HG03103 (cell line): ENCODE data around the gene PODN.

Source experiments
- ATAC-seq: cut with Tn5 transposase; IDR thresholded peaks from one replicate; pipeline ENCODE4 v1.9.1; 2021; ENCODE audit warnings: low read depth; ENCODE audit not compliant: unreplicated experiment

PODN gene

DNA sequence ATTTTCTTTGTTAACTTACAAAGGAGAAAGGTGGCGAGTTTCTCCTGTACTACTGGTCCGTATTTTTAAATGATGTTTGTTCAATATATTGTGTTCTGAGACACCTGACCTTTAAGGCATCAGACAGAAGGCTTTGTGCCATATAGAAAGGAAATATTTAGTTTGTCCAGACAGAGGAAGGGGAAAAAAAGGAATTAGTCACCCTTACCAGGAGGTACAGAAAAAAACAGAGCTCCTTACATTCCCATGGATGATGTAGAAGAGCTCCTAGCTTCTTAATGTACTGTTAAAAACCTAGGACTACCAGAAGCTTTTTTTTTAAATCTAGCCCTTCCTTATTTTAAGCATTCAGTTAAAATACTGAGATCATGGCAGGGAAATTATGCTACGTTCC is 12.4 kb upstream of the PODN start:
- ATAC-seq, result no peak

DNA sequence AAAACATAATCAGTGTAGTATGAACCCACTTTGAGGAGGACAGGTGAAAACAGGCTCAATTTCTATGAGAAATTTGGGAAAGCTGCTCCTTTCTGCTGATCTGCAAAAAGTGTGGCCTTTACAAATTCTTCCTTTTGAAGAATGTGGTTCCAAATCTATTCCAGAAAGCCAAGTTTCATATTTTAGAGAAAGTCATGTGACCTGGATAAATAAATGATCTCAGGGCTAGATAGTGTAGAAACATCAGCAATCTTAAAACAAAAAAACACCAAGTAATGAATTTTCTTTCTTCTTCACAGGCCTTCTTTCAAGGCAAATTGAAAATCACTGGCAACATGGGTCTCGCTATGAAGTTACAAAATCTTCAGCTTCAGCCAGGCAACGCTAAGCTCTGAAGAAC is 11.7 kb upstream of the PODN start:
- ATAC-seq, result no peak

DNA sequence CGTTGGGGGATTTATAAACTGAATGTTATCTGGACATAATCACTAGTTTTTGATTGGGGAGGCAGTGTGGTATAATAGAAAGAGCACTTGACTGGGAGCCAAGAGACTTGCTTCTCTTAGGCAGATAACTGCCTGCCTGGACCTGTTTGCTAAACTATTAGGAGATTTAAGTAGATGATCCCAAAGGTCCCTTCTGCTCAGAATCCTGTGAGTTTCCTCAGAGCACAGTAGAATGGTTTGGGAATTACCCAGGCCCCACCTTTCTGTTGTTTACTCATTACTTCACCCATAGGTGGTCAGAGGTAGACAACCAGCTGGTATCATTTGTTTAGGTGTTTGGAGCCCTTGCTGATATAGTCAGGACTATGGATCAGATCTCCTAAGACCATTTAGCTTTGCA is 10.3 kb upstream of the PODN start:
- ATAC-seq, result no peak

DNA sequence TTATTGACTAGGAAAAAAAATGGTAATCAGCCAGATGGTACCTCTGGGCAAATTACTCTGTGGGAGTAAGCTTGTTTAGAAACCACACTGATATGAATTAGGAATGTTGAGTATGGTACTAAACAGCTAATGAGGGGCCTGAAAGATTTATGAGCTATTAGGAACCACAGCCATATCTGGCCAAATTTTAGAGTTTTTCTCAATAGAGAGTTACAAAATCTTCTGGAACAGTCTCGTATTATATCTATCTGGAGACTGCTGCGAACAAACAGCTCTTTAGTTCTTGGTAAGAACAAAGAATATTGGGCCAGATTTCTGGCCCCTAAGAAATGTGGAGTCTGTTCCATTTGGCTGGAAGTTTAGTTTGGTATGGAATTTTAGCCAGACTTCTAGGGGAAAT is 4.9 kb upstream of the PODN start:
- ATAC-seq, result no peak

DNA sequence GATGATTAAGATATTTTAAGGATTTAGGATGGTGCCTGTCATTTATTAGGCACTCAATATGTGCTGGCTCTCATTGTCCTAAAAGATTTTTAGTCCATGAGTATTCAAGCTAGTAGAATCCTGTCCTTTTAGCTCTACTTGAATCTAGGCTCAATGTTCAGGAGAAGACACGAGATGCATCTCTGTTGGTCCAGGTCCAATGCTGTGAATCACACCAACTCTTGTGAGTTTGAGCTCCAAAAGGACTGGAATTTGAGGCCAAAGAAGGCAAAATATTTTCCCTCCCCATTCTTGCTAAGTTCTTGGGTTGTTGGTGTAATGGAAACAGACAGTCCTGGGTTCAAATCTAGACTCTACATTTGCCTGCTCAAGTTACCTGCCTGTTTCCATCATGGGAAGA is 1.4 kb upstream of the PODN start:
- no peak for ATAC-seq

DNA sequence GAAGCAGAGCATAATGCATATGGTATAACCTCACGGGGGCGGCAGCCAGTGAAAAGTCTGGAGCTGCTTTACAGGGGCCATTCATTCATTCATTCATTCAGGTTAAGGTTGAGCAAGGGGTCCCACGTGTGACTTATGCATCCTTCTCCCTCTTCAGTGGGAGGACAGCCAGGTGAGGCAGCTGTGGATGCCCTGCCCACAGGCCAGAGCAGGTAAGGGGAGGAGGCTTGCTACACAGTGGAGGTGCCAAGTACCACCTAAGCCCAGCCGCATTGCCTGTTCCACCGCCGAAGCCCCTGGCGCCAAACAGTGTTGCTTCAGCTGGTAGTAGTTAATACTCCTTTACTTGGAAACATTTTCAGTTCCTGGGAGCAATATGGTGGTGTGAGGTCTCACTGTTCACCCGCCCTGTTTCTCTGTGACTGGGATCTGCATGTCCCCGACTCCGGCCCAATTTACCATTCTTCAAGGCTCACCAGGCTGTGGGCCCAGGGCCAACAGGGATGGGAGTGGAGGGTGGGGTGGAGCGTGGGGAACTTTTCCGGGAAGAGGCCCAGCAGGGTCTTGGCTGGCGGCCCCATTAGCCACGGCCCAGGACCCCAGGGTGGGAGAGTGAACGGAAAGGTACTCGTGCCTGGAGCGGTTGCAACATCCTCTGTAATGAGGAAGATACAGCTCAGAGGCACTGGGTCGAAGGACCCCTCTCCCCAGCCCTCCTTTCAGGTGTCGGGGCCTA is 722 bp upstream of the PODN start:
- no peak for ATAC-seq

DNA sequence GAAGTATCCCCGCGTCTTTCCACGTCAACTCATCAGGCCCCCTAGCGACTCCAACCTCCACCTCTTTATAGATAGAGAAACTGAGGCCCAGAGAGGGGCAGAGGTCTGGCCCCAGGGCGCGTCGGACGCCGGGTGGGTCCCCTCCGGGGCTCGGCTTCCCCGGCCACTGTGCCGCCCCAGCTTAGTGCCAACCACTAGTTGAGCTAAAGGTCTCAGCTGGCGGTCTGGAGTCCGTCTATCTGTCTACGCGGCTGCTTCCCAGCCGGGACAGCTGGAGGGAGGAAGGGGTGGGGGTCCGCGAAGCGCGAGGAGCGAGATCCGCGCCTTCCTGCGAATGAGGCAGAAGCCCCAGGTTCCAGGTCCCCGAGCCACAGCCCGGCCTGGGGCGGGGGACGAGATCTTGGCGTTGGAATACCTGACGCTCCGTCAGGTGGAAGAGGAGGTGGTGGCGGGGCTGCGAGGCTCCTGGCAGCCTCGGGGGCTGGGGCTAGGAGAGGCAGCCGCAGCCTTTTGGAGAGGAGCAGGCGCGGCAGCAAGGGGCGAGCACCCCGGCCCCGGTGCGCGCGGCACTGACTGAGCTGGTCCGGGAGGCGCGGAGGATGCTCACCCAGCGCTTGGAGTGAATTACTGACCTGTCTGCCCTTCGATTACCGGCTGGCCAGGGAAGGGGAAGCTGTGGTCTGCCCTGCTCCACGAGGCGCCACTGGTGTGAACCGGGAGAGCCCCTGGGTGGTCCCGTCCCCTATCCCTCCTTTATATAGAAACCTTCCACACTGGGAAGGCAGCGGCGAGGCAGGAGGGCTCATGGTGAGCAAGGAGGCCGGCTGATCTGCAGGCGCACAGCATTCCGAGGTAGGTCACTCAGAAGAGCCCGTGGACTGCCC is 937 bp downstream of the PODN start:
- ATAC-seq, result no peak

DNA sequence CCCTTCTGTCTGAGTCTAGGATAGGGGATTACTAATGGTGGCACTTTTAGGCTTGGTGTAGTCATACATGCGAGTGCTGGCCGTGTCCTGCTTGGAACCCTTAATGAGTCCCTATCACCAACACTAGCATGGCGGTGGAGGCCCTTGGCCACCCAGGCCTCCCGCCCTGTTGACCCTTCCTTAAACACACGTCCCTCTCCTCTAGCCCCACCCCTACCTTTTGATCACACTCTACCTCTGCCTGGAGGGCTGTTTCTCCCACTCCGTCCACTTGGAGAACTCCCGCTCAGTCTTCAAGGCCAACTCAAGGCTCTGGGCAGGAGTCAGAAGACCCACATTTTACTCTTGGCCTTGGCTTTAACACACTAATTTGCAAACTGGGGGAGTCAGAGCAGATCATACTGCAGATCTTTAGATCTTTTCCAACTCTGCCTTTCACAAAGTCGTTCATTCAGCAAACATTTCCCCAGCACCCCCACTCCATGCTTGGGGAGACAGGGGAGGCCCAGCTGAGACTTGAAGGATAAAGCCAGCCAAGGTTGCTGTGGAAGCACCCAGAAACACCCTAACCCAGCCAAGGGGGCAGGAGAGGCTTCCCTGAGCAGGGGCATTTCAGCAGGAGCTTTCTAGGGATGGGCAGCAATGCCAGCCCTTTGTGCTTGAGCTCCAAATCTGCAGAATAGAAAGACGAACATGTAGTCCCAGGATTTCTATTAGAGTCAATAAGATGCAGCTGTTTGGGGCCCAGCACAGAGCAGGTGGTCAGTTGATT is 1.9 kb downstream of the PODN start:
- ATAC-seq, result no peak

DNA sequence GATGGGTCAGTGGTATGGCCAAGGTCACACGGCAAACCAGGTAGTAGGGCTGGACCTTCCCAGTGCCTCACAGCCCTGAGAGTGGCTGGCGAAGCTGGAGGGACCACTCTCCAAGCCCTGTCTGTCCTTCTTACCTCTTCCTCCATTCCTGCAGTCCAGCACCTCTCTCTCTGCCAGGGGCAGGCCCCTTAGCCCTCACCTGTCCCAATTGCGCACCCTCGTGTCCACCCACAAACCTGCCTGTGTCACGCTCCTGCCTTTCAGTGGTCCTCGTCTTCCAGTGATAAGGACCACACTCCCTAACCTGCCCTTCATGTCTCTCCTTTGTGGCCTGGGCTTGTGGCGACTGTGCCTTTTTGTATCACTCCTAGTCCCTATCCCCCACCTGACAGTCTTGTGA is 3.4 kb downstream of the PODN start:
- ATAC-seq, result no peak

DNA sequence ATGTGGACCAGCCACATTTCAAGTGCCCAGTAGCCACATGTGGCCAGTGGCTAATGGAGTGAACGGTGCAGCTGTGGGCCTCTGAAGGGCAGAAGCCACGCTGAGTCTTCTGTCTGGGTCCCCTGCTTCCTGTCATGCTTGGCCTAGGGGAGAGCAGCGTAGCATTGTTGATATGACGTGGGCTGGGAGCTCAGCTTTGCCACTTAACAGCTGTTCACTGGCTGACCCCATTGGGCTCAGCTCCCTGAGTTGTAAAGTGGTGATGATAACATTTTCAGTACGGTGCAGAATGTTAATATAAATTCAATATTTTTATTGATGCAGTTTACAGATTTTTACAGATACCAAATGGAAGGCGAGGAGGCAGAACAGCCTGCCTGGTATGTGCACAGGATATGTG is 4.5 kb downstream of the PODN start:
- no peak for ATAC-seq

DNA sequence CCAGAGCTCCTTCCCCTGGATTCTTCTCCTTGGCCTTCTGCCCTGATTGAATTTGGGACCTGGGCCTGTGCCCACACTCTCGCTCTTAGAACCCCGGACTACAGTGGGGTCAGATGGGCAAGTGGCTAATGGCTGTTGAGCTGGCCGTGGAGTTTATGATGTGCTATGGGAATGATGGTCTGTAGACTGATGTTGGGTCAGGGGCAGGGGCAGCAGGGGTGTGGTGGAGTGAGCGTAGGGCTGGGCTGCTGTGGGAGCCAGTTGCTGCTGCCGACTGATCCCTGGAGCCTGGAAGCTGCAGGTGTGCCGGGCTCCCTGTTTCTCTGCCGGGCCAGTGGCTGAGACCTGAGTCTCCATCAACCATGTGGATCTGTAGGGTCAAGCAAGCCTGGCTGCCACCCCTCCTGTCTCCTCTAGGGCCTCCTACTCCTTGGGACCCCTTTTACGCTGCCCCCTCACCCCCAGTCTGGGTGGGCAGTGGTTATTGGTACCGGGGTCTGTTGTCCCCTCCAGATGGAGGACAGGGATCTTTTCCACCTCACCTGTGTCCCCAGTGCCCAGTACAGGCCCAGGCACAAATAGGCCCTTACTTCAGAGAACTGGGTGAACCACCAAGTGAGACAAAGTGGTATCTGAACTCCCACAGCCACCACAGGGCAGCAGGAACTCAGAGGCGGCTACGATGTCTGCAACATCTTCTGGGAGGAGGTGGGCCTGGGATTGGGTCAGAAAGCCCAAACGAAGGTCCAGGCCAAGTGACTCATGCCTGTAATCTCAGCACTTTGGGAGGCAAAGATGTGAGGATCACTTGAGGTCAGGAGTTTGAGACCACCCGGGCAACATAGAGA is 5.1 kb downstream of the PODN start:
- ATAC-seq, result no peak

DNA sequence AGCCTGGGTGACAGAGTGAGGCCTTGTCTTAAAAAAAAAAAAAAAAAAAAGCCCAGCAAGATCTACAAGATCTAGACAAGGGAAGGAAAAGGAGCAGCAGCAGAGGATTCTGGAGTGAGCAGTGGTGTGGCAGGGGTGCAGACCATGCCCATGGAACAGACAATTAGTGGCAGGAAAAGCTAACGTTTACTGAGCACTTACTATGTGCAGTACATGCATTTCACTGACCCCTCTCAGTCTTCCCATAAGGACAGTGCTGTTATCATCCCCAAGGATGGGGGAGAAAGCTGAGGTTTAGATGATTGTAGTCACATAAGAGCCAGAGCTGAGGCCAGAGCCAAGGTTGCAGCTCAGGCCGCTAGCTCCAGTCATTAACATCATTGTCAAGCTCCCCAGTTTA is 5.9 kb downstream of the PODN start:
- ATAC-seq, result no peak

DNA sequence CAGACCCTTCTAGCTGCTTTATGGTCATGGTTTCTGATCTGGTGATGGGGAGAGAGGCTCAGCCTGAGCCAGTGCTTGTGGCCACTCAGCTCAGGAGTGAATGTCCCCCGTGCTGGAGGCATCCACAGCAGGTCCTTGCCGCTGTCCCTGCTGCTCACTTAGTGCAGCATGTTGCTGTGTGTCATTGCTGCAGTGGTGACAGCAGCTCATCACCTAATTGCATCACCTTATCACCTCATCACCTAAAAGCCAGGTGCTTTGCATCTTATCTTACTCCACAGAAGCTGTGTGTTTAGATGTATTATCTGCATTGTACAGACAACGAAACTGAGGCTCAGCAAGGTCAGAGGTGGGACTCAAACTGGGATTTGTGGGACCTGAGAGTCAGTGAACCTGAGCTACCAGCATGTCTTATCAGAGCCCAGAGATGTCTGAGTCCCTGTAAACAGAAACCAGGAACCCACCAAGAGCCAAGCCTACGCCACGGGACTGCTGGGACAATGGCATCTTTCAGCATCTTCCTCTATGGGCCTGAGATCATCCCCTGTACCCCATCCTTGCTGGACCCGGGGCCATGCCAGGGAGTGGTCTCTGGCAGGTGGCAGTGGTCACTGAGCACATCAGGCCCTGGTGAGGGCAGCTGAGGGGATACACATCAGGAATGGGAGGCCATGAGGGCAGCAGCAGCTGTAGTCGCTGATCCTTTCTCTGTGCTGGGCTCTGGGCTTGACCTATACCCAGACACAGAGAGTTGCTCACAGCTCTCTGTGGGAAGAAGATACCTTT is 6.5 kb downstream of the PODN start:
- no peak for ATAC-seq

DNA sequence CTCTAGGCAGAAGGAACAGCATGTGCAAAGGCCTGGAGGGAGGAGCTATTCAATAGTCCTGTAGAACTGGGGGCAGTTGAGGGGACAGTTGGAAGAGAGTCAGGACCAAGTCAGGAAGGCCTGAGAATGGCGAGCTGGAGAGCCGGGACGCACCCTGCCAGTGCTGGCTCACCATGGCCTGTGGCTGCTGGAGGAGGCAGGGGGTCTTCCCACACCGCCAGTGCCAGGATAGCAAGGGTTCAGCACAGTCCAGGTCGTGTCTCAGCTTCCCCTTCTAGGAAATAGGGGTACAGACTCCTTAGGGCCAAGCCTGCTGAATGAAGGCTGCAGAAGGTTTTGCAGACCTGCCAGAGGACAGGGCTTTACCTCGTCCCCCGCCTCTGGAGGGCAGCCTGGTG is 7.3 kb downstream of the PODN start:
- ATAC-seq, result no peak

DNA sequence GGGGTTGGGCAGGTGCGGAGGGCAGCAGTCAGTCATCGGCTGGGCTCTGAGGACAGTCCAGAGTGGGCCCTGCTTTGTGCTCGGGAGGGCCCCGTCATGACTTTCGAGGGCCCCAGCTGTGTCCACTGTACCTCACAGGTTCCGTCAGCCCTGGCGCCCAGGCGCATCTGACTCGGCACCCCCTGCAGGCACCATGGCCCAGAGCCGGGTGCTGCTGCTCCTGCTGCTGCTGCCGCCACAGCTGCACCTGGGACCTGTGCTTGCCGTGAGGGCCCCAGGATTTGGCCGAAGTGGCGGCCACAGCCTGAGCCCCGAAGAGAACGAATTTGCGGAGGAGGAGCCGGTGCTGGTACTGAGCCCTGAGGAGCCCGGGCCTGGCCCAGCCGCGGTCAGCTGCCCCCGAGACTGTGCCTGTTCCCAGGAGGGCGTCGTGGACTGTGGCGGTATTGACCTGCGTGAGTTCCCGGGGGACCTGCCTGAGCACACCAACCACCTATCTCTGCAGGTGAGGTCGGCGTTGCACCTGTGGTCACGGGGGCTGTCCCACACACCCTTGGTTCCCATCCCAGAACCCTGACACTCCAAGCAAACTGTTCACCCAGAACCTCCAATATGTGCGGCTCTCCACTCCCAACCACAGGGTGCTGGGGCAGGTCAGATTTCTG is 7.8 kb downstream of the PODN start:
- ATAC-seq, result no peak

DNA sequence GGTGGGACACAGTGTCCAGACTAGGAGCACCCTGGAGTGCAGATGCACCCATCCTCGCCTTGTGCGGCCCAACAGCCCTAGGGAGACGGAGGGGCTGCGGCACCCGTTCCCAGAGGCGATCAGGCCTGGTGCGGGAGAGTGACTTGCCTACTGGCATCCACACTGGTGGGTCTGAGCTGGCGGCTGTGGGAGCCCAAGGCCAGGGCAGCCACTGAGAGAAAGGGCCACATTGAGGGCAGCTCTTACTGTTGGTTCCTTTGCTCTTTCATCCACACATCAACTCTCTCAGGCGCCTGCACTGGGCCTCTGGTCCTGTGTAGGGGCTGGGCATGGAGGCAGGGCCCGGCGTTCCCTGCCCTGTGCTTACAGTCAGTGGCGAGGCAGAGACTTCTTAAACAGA is 8.6 kb downstream of the PODN start:
- ATAC-seq, result no peak

DNA sequence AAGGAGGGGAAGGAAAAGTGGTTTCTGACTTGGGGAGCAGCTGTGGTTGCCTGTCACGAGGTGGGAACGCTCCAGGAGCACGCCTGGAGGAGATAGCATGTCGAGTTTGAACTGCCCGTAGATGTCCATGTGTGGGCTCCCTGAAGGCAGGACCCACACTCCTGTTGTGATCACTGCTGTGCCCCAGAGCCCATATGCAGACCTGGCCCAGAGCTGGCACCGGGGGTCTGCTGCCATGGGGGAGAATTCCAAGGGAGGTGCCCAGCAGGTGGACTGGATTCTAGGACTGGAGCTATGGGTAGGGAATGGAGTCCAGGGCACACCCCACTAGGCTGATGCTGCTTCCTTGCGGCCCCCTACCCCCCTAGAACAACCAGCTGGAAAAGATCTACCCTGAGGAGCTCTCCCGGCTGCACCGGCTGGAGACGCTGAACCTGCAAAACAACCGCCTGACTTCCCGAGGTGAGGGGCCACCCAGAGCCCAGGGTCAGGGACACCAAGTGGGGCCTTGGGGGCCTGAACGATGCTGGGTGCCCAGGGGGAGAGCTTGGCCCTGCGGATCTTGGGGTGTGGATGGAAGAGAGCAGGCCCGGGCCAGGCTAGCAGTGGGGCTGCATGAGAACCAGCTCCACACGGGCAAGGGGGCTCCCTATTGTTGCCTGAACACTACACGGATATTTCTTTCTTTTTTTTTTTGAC is 9.3 kb downstream of the PODN start:
- ATAC-seq, result no peak

DNA sequence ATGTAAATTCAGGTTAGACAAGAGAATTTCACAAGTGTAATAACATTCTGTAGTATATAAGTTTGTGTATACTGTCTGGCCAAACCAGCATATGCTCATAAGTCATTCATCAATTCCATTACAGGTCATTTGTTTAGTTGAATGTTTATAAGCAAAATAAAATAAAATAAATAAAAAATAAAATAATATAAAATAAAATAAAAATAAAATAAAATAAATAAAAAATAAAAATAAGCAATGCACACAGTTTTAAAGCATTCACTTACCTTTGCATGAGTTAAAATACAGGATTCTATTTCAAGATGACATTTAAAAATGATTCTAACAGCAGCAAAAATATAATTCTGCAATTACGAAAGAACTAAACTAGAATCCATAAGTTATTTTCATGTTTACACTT is 9.9 kb downstream of the PODN start:
- ATAC-seq, result no peak

DNA sequence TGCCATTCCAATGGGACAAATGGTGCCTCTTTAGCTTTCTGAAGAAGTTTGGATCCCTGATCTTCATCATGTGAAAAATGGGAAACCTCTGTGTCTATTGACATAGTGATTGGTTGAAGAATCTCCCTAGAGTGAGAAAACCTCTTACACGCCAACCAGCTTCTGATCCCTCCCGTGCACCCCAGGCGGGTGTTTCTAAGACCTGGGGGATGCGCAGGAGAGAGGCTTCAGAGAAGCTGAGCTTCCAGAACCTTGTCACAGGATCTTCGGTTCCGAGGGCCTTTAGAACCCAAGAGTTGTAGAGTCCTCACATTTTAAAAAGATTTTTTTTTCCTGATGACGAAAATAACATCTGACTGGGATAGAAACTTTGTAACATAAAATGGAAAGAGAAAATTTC is 11.3 kb downstream of the PODN start:
- ATAC-seq, result no peak
